ENCODE results near the gene CCDC137. TPM values are rescaled to one million over a fixed set of nuclear protein-coding genes. Genes with fewer than 3 reads are reported as not detected.

Gene CCDC137
- total and polyA plus RNA-seq, 2 of the 13 experiments (the other 11 are each of a cell fraction or from before 2014, with no cell fraction given), result 14.6 to 39.1 TPM

DNA sequence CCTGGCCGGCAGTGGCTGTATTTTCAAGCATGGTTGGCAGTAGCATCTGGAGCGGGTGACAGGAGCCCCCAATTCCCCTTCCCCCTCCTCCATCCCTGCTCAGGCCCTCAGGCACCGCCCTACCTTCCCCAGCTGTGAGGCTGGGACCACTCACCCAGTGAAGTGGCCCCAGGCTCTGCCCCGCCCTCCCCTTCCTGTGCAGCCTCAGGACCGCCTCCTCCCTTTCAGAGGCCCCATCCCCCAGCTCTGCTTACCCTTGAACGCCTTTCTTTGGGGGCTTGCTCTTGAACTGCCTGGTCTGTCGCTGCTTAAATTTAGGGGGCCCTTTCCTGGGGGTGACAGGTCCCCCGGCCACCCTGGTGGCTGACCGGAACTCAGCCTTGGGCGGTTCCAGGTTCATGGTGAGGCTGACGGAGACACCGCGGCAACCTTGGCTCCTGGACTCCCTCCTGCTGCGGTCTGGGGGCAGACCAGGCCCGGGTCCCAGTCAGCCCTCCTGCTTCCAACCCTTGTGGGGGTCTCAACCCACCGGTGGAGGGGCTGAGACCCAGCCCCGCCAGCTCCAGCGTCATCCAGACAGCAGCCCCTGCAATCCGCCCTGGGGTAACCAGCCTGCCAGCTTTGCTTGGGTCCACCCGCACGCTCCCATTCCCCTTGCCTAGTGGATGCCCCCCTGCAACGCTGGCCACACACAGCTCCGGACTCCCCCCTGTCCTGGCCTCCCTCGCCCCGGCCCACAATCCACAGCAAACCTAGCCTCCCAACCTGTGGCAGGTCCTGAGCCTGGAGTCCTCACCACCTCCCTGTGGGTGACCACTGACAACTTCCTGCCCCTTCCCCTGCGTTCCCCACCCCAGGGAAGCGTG is 13.4 kb upstream of the CCDC137 start:
- H3K4me3 ChIP-seq (replicated peaks in 1 of 3; ENCODE audit: insufficient read depth in 1 of 3, low read depth in 2 of 3, low read length in 3 of 3), result peak overlapping the region; percentile 39 to 61 (median 48); a peak in 5 of 6 replicates
- 43% methylated on average over 18 of the region's 27 CpGs for WGBS (ENCODE audit: low lambda C conversion rate)
- peaks cover 59% of the 10 kb centered on the region for H3K4me1 ChIP-seq (ENCODE audit: insufficient read depth, low read length)
- CTCF ChIA-PET (ENCODE audit: low intra/inter-chr PET ratio, low total read pairs), result no interaction called here
- POLR2A ChIA-PET, result interaction anchor here (0.6 to 1.1 kb wide), 4 partner anchors 13 to 31 kb away, joined by 3 to 4 read pairs (median 3); partner anchors contain the start of genes ARL16, CCDC137, HGS and OXLD1
- peak overlapping the region; percentile 71 for H3K4me2 ChIP-seq (ENCODE audit: low read depth, low read length)
- no TSS peak for BruUV-seq (replicated peaks)
- H3K36me3 ChIP-seq (replicated peaks in 1 of 2; ENCODE audit: control insufficient read depth in 1 of 2, insufficient read depth in 2 of 2, low read length in 2 of 2), result no peaks in the 10 kb centered on the region
- peaks cover 0 to 17% of the 10 kb centered on the region in 2 experiments; a peak in 3 of 5 replicates for H3K27me3 ChIP-seq (ENCODE audit: control insufficient read depth in 1 of 2, insufficient read depth in 2 of 2, low read length in 2 of 2)
- in situ Hi-C loops (cut with HindIII; ENCODE audit: extremely low pct_ligation_motif_present, low pct_unique_long_range_greater_than_20kb) (no loop called here), intact Hi-C loops (cut with micrococcal nuclease; ENCODE audit: unreplicated experiment) (no loop called here)
- no peak overlapping the region for H2AFZ ChIP-seq (ENCODE audit: low read length)
- DNase-seq (ENCODE audit: low spot score), result no peak
- no peak for FAIRE-seq
- H3K9ac ChIP-seq (ENCODE audit: insufficient read depth, low read depth, low read length), result peak overlapping the region; percentile 43; the same call in 1 of the 2 replicates
- no peaks in the 10 kb centered on the region for H3K79me2 ChIP-seq (ENCODE audit: insufficient read depth, low read length)
- H4K20me1 ChIP-seq (ENCODE audit: insufficient read depth, low read length), result no peaks in the 10 kb centered on the region
- H3K27ac ChIP-seq (ENCODE audit: extremely low read length, insufficient read depth, low read length), result no peak overlapping the region
- peak; percentile 14; the same call in 1 of the 3 replicates for ATAC-seq
- peaks cover 6% of the 10 kb centered on the region; the same call in 1 of the 2 replicates for H3K9me3 ChIP-seq (ENCODE audit: low read length)
- TF ChIP-seq ZNF672 (CRISPR knock-in tag; IDR thresholded peaks at IDR 0.05) (no peak), ZNF292 (CRISPR knock-in tag; IDR thresholded peaks at IDR 0.05; ENCODE audit: borderline replicate concordance, low read depth) (no peak), STAT6 (CRISPR knock-in tag; IDR thresholded peaks at IDR 0.05; ENCODE audit: borderline replicate concordance) (no peak), SMC3 (IDR thresholded peaks at IDR 0.05; ENCODE audit: low read length) (no peak), RARG (CRISPR knock-in tag; IDR thresholded peaks at IDR 0.05; ENCODE audit: low read depth) (no peak), ZNF274 (CRISPR knock-in tag; IDR thresholded peaks at IDR 0.05) (0 out of 2 replicates have a peak, but pooled peaks have one; percentile 19), SIX1 (CRISPR knock-in tag; IDR thresholded peaks at IDR 0.05; ENCODE audit: borderline replicate concordance) (no peak), EEA1 (CRISPR knock-in tag; IDR thresholded peaks at IDR 0.05; ENCODE audit: borderline replicate concordance) (no peak), ZNF644 (CRISPR knock-in tag; IDR thresholded peaks at IDR 0.05; ENCODE audit: low read depth) (no peak), ZNF780A (CRISPR knock-in tag; IDR thresholded peaks at IDR 0.05) (no peak), TARDBP (CRISPR knock-in tag; IDR thresholded peaks at IDR 0.05) (no peak), ZNF205 (CRISPR knock-in tag; IDR thresholded peaks at IDR 0.05) (no peak), ZNF12 (CRISPR knock-in tag; IDR thresholded peaks at IDR 0.05) (no peak), THYN1 (CRISPR knock-in tag; IDR thresholded peaks at IDR 0.05; ENCODE audit: borderline replicate concordance, low read depth) (no peak), ZBTB7A (CRISPR knock-in tag; IDR thresholded peaks at IDR 0.05) (no peak), ZNF552 (CRISPR knock-in tag; IDR thresholded peaks at IDR 0.05; ENCODE audit: borderline replicate concordance) (no peak), ARHGAP35 (CRISPR knock-in tag; IDR thresholded peaks at IDR 0.05; ENCODE audit: borderline replicate concordance) (0 out of 2 replicates have a peak, but pooled peaks have one; percentile 33)
- TF ChIP-seq, protein P1, sequence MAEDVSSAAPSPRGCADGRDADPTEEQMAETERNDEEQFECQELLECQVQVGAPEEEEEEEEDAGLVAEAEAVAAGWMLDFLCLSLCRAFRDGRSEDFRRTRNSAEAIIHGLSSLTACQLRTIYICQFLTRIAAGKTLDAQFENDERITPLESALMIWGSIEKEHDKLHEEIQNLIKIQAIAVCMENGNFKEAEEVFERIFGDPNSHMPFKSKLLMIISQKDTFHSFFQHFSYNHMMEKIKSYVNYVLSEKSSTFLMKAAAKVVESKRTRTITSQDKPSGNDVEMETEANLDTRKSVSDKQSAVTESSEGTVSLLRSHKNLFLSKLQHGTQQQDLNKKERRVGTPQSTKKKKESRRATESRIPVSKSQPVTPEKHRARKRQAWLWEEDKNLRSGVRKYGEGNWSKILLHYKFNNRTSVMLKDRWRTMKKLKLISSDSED (CRISPR knock-in tag; IDR thresholded peaks at IDR 0.05), result no peak
